EH (cell line): ENCODE results near the gene SMARCC2.

Experiments used
- DNase-seq: peaks from one replicate; pipeline ENCODE4 v3.0.0-alpha.2; 2015; ENCODE audit warnings: low read depth

The SMARCC2 gene

GRCh38 chr12:56151672-56152131 is 37.6 kb downstream of the SMARCC2 start:
- DNase-seq: no peak

- peak; percentile 30 for DNase-seq
Measured at GRCh38 chr12:56150563-56150962, 38.7 kb downstream of the SMARCC2 start.

- no peak for DNase-seq
Measured at GRCh38 chr12:56146492-56147460, 42.5 kb downstream of the SMARCC2 start.

- DNase-seq: no peak
Measured at GRCh38 chr12:56145217-56145616, 44.1 kb downstream of the SMARCC2 start.

- no peak for DNase-seq
Measured at GRCh38 chr12:56143870-56144269, 45.4 kb downstream of the SMARCC2 start.

GRCh38 chr12:56143217-56143616 is 46.1 kb downstream of the SMARCC2 start:
- DNase-seq: no peak

GRCh38 chr12:56141946-56142784 is 47.1 kb downstream of the SMARCC2 start:
- DNase-seq: no peak

- DNase-seq: no peak
Measured at GRCh38 chr12:56137853-56138571, 51.3 kb downstream of the SMARCC2 start.

- no peak for DNase-seq
Measured at GRCh38 chr12:56134897-56135296, 54.4 kb downstream of the SMARCC2 start.

GRCh38 chr12:56130876-56131275 is 58.4 kb downstream of the SMARCC2 start:
- no peak for DNase-seq

GRCh38 chr12:56129942-56130495 is 59.3 kb downstream of the SMARCC2 start:
- DNase-seq: no peak

GRCh38 chr12:56129206-56129941 is 59.9 kb downstream of the SMARCC2 start:
- DNase-seq: peak; percentile 70

GRCh38 chr12:56128670-56129205 is 60.5 kb downstream of the SMARCC2 start:
- peak; percentile 32 for DNase-seq

- DNase-seq: peak; percentile 100
Measured at GRCh38 chr12:56127888-56128669, 61.2 kb downstream of the SMARCC2 start, which contains the start of gene ESYT1. Gene ESYT1, plus strand, starts transcription at chr12:56128267. Its CDS starts 53 bp downstream, at chr12:56128320.

GRCh38 chr12:56127485-56127887 is 61.8 kb downstream of the SMARCC2 start:
- DNase-seq: no peak

- no peak for DNase-seq
Measured at GRCh38 chr12:56126732-56127239, 62.5 kb downstream of the SMARCC2 start.

GRCh38 chr12:56124133-56124532 is 65.2 kb downstream of the SMARCC2 start:
- no peak for DNase-seq

GRCh38 chr12:56122637-56123036 is 66.6 kb downstream of the SMARCC2 start:
- DNase-seq: no peak

- no peak for DNase-seq
Measured at GRCh38 chr12:56121204-56121870, 67.9 kb downstream of the SMARCC2 start.
